Stimulated activated effector memory CD8-positive, alpha-beta T cell treated with anti-CD3 and anti-CD28 coated beads, Interleukin-12 subunit alpha, Interleukin-12 subunit beta, amount 100 ng/mL, for 72 hours (primary cell): ENCODE results near the gene USP28.
"Not testable (repeated sequence)": the region's sequence is repeated elsewhere in the genome, so short reads cannot be mapped to it uniquely, and the experiment has no call there.

Source experiments
- ATAC-seq: fragments of 150-1000 bp; cut with Tn5 transposase; 2 replicates; pipeline ENCODE4 v1.10.0; 2021
- DNase-seq, 2 donors: peaks; one replicate each; pipeline ENCODE4 v3.0.0; 2021 to 2022; ENCODE audit warnings: low spot score in 2 of 2
- H3K27ac Mint-ChIP-seq: one replicate; pipeline ENCODE4 v1.8.0; 2022; ENCODE audit warnings: mild to moderate bottlenecking, mixed read lengths
- H3K36me3 Mint-ChIP-seq: one replicate; pipeline ENCODE4 v1.8.0; 2022; ENCODE audit warnings: mild to moderate bottlenecking, mixed read lengths
- H3K4me1 Mint-ChIP-seq: one replicate; pipeline ENCODE4 v1.8.0; 2022; ENCODE audit warnings: mixed read lengths
- H3K4me3 Mint-ChIP-seq: one replicate; pipeline ENCODE4 v1.8.0; 2022; ENCODE audit warnings: mild to moderate bottlenecking, mixed read lengths
- H3K9me3 Mint-ChIP-seq: one replicate; pipeline ENCODE4 v1.8.0; 2022; ENCODE audit warnings: mixed read lengths

The USP28 gene, protein sequence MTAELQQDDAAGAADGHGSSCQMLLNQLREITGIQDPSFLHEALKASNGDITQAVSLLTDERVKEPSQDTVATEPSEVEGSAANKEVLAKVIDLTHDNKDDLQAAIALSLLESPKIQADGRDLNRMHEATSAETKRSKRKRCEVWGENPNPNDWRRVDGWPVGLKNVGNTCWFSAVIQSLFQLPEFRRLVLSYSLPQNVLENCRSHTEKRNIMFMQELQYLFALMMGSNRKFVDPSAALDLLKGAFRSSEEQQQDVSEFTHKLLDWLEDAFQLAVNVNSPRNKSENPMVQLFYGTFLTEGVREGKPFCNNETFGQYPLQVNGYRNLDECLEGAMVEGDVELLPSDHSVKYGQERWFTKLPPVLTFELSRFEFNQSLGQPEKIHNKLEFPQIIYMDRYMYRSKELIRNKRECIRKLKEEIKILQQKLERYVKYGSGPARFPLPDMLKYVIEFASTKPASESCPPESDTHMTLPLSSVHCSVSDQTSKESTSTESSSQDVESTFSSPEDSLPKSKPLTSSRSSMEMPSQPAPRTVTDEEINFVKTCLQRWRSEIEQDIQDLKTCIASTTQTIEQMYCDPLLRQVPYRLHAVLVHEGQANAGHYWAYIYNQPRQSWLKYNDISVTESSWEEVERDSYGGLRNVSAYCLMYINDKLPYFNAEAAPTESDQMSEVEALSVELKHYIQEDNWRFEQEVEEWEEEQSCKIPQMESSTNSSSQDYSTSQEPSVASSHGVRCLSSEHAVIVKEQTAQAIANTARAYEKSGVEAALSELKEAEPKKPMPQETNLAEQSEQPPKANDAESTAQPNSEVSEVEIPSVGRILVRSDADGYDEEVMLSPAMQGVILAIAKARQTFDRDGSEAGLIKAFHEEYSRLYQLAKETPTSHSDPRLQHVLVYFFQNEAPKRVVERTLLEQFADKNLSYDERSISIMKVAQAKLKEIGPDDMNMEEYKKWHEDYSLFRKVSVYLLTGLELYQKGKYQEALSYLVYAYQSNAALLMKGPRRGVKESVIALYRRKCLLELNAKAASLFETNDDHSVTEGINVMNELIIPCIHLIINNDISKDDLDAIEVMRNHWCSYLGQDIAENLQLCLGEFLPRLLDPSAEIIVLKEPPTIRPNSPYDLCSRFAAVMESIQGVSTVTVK

DNA sequence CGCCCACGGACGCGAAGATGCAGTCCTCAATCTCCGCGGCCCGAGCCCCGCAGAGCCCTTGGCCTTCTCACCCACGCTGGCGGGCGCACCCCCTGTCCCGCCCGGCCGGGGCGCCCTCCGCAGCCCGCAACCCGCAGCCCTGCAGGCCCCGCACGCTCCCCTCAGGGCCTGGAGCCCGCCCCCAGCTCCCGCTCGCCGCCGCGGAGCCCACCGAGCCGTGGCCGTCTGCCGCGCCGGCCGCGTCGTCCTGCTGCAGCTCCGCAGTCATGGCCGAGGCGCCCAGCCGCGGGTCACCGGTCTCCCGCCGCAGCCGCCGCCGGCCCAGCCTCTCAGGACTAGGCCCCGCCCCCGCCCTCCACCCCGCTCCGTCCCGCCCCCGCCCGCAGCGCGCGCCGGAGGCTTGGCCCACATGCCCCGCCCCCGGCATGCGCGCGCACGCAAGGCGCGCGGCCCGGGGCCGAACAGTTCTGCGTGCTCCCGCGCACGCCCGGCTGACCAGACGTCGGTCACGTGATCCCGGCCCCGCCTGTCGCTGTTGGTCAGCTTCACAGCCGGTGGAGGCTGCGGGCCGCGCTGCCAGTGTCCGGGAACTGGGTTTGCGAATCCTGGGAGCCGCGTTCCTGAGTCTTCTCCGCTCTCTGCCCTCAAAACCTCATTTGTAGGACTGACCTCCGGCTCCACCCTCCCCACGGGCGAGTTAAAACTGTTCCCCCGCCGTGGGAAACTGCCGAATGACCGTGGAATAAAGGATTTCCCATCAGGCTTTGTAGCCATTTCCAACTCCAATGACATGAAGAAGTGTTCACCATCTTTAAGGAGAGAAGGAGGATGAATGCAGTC lies at the start of gene USP28:
USP28 (minus strand) TSS at position 339 of the 840 bp plus-strand sequence; CDS start at position 268, 71 bp downstream.
- peaks cover 47% of the 10 kb centered on the region for H3K36me3 Mint-ChIP-seq
- peak; percentile 87 for ATAC-seq
- H3K4me3 Mint-ChIP-seq = peak within 1 kb of the TSS; percentile 86
- no peaks in the 10 kb centered on the region for H3K9me3 Mint-ChIP-seq
- peak within 1 kb of the TSS; percentile 94 for H3K27ac Mint-ChIP-seq
- DNase-seq = peak; percentile 88 to 94
- H3K4me1 Mint-ChIP-seq = peaks cover 56% of the 10 kb centered on the region

DNA sequence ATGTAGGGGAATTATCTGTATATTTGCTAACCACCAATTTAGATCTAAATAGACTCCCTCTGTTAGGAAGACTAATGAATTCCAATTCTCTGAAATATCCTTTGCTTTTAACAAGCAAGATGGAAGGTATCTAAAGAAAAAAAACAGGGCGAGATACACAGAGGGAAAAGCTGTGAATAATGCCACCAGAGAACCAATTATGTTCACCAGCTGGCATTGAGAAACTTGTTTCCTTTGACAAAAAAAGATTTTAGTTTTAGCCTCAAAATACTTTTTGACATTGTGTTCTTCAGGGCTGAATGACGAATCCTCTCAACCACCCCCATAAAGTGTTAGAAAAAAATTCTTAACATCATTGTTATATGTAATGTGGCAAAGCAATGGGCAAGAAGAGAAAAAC lies 48.2 kb upstream of the USP28 start:
- DNase-seq (no peak), ATAC-seq (no peak)
- no peaks in the 10 kb centered on the region for H3K36me3 Mint-ChIP-seq
- no peaks in the 10 kb centered on the region for H3K9me3 Mint-ChIP-seq
- no peaks in the 10 kb centered on the region for H3K4me1 Mint-ChIP-seq
- no peak overlapping the region for H3K4me3 Mint-ChIP-seq
- no peak overlapping the region for H3K27ac Mint-ChIP-seq

DNA sequence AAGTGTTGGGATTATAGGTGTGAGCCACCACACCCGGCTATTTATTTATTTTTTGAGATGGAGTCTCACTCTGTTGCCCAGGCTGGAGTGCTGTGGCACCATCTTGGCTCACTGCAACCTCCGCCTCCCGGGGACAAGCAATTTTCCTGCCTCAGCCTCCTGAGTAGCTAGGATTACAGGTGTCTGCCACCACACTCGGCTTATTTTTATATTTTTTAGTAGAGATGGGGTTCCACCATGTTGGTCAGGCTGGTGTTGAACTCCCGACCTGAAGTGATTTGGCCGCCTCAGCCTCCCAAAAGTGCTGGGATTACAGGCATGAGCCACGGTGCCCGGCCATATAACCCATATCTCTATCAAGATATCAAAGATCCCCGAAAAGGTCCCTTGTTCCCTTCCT lies 36.1 kb upstream of the USP28 start:
- not testable (repeated sequence) for H3K27ac Mint-ChIP-seq, DNase-seq, H3K4me3 Mint-ChIP-seq, H3K9me3 Mint-ChIP-seq, H3K36me3 Mint-ChIP-seq, ATAC-seq
- peaks cover 11% of the 10 kb centered on the region for H3K4me1 Mint-ChIP-seq

DNA sequence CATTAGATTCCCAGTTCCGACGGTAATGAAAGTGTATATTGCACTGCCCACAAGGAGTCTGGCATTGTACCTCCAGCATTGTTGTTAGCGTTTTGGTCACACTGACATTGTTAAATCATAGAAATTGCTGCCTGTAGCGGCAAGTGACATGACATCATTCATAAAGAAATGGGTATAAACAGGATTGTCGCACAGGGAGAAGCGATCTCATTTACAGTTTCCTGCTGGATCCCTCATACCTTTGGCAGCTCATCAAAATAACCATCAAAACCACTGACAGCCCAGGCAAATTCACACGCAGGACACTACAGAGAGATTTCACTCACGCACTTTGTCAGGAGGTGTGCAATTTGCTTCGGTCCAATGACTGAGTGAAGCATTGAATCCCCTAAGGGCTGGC lies 32.7 kb upstream of the USP28 start:
- DNase-seq = no peak
- Mint-ChIP-seq H3K27ac (no peak overlapping the region), H3K4me1 (peaks cover 11% of the 10 kb centered on the region), H3K4me3 (no peak overlapping the region), H3K9me3 (no peaks in the 10 kb centered on the region), H3K36me3 (no peaks in the 10 kb centered on the region)
- no peak for ATAC-seq

DNA sequence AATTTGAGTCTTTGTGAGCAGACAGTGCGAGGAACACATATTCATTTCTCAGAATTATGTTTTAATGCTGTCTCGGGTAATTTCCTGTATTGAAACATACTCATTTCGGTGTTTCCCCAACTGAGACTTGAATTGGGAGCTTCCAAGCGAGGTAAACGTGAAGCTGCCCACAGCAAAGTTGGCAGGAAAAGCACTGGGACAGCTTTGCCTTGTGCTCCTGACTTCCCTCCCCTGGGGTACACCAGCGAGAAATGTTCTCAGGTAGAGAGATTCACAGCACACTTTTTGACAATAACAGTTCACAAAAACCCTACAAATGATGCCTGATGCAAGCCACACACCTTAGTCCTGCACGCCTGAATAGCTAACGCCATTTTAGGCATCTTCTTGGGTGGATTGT lies 32.3 kb upstream of the USP28 start:
- no peak for DNase-seq
- Mint-ChIP-seq H3K9me3 (no peaks in the 10 kb centered on the region), H3K4me1 (peaks cover 11% of the 10 kb centered on the region), H3K36me3 (no peaks in the 10 kb centered on the region), H3K4me3 (no peak overlapping the region), H3K27ac (no peak overlapping the region)
- ATAC-seq = peak; percentile 37

DNA sequence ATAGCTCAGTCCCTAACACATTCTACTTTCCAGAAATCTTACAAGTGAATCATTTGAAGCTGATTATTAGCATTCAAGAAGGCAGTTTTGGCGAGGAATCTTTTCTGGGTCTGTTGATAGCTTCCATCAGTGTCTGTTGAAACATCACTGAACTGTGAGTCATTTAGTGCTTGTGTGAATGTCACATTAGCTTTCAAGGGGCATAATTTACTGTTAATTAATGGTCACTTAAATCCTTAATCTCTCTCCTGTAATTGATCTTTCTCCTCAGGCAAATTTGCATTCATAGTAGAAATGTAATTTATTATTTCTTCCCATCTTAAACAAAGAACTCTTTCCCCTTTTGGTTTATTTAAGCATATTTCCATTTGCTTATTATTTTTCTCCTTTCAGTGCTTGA lies 31.8 kb upstream of the USP28 start:
- DNase-seq (no peak), ATAC-seq (no peak)
- H3K4me1 Mint-ChIP-seq = peaks cover 11% of the 10 kb centered on the region
- H3K9me3 Mint-ChIP-seq = no peaks in the 10 kb centered on the region
- no peaks in the 10 kb centered on the region for H3K36me3 Mint-ChIP-seq
- H3K4me3 Mint-ChIP-seq = no peak overlapping the region
- no peak overlapping the region for H3K27ac Mint-ChIP-seq

DNA sequence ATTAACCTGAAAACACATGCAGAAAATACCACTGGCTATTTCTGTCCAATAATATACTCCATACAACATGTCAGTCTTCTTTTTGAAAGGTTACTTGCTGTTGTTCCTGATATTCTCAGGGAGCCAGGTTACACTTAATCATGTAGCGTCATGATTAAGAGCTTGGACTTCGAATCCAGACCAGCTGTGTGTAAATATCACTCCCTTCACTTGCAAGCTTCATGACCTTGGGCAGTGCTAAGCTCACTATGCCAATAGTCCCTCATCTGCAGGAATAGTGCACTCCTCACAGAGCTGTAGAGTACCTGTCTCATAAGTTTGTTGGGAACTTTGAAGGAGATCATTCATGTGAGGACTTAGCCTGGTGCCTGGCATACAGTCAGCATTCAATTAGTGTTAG lies 31.1 kb upstream of the USP28 start:
- Mint-ChIP-seq H3K4me1 (peaks cover 11% of the 10 kb centered on the region), H3K27ac (no peak overlapping the region), H3K9me3 (no peaks in the 10 kb centered on the region), H3K36me3 (no peaks in the 10 kb centered on the region), H3K4me3 (no peak overlapping the region)
- DNase-seq (no peak), ATAC-seq (no peak)

DNA sequence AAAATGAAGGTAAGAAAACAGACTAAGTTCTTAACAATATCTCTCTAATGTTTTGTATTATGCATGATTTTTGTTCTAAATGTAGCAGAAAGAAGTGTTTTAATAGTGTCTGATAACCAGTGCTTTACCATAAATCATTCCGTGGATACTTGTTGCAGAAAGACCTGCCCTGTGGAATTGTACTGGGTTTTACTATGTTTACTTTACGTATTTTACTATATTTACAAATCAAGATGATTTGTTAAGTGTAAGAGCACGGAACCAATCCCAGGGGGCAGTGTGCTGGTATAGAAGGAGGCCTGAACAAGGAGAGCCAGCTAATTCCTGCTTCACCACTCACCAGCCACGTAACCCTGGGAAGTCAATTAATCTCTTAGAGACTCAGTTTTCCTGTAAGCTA lies 30.7 kb upstream of the USP28 start:
- ATAC-seq = no peak
- H3K27ac Mint-ChIP-seq = no peak overlapping the region

DNA sequence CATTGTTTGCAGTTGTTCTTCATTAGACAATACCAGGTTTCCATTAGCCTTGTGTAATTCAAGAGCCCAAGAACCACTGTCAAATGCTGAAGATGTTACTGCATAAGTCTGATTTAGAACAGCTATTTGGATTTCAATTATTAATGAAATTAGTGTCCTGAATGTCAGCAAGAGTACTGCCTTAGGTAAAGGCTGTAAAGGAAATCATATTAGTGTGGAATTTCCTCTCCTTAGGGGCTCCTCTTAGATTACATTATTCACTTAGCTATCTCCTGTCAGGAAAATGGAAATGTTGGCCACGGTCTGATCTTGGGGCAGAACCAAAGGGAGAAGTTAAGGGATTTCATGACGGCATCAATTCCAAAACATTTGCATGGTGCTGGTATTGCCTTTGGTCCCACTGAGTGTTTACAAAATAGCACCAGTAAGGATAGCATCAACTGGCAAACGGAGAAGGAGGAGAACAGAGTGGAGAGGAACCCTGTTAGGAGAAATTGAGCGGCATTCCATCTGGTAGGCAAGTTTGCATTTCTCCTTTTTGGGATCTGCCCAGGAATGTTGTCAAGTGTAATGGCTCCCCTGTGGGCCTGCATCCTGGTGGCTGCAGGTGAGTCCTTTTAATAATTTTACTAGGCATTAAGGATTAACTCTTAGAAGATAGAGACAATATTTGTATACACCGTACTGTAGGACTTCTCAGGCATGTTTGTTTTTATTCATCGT lies 29.2 kb upstream of the USP28 start, which contains the start of gene HTR3B:
HTR3B (plus strand) TSS at position 418 of the 723 bp plus-strand sequence; CDS start at position 556, 138 bp downstream.
- H3K27ac Mint-ChIP-seq = no peak within 1 kb of the TSS
- no peaks in the 10 kb centered on the region for H3K36me3 Mint-ChIP-seq
- no peak within 1 kb of the TSS for H3K4me3 Mint-ChIP-seq
- H3K9me3 Mint-ChIP-seq = no peaks in the 10 kb centered on the region
- DNase-seq (no peak), ATAC-seq (no peak)
- peaks cover 11% of the 10 kb centered on the region for H3K4me1 Mint-ChIP-seq

More for the DNA sequence above, 30.7 kb upstream of the USP28 start:
- H3K9me3 Mint-ChIP-seq = no peaks in the 10 kb centered on the region
- no peak for DNase-seq
- peaks cover 11% of the 10 kb centered on the region for H3K4me1 Mint-ChIP-seq
- no peaks in the 10 kb centered on the region for H3K36me3 Mint-ChIP-seq
- no peak overlapping the region for H3K4me3 Mint-ChIP-seq

DNA sequence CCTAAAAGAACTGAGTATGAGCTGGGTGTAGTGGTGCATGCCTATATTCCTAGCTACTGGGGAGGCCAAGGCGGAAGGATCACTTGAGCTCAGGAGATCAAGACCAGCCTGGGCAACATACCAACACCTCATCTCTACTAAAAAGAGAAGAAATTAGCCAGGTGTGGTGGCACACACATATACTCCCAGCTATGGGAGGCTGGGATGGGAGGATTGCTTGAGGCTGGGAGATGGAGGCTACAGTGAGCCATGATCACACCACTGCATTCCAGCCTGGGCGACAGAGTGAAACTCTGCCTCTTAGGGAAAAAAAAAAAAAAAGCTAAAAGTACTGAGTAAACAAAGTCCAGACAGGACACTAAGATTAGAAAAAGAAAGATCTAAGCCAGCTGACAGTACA lies 25.8 kb upstream of the USP28 start:
- ATAC-seq = no peak
- Mint-ChIP-seq H3K36me3 (no peaks in the 10 kb centered on the region), H3K4me1 (no peaks in the 10 kb centered on the region)

DNA sequence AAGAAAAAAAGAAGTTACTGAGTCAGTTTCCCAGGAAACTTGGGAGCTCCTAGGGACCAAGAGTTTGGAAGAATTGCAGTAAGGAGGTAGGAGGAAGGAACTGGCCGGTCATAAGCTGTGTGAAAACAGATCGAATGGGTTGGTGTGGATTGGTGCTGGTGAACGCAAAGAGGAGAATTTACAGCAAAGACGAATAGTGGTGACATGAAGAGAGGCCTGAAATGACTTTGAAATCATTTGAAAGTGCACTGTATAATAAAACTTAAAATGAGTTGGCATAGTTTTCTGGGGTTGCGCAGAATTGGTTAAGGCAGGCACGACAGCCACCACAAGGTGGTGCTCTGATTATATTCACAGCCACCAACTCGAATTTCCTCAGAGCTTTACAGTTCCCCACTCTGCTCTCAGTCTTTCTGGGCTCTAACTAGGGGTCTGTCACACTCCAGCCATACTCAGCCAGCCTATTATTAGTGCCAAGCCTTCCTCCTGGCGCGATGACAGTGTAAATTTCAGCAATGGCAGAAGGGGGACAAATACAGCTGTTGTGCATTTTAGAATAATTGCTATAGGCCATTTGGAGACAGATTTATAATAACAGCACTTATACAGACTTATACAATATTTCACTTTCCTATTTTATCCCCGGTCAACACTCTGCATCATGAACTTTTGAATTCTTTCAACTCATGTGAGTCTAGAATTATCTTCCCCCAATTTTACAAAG lies 20.9 kb upstream of the USP28 start:
- H3K4me3 Mint-ChIP-seq = no peak overlapping the region
- ATAC-seq = peak; percentile 76
- no peaks in the 10 kb centered on the region for H3K36me3 Mint-ChIP-seq
- DNase-seq = peak; percentile 10 to 56
- H3K9me3 Mint-ChIP-seq = no peaks in the 10 kb centered on the region
- no peaks in the 10 kb centered on the region for H3K4me1 Mint-ChIP-seq
- no peak overlapping the region for H3K27ac Mint-ChIP-seq

More for the DNA sequence above, 25.8 kb upstream of the USP28 start:
- Mint-ChIP-seq H3K9me3 (no peaks in the 10 kb centered on the region), H3K4me3 (no peak overlapping the region), H3K27ac (no peak overlapping the region)
- DNase-seq = no peak

DNA sequence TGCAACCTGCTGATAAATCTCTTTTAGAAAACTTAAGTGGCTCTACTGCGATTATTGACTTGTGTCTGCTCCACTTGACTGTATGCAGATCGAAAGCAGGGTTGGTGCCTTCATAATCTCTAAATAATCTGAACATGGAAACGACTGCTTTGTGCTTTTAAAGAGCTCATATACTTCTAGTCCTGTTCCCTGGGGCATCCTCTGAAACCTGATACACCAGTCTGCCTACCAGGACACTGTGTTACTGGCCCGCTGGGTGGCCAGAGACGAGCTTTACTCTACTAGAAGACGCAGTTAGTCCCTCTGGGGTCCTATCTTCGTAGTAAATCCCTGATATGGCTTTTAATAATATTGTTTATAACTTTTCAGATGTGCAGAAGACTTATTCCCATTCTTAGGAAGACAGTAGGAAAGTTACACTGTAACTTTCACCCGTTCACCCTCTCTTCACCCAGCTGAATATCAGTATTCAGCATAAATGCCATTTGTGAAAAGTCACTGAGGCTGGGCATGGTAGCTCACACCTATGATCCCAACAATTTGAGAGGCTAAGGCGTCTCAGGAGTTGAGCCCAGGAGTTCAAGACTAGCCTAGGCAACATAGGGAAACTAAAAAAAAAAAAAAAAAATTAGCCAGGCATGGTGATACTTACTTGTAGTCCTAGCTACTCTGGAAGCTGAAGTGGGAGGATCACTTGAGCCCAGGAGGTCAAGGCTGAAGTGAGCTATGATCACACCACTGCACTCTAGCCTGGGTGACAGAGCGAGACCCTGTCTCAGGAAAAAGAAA lies 20.2 kb upstream of the USP28 start:
- H3K27ac Mint-ChIP-seq = no peak overlapping the region
- no peak overlapping the region for H3K4me3 Mint-ChIP-seq
- H3K9me3 Mint-ChIP-seq = no peaks in the 10 kb centered on the region
- DNase-seq (no peak), ATAC-seq (no peak)
- H3K36me3 Mint-ChIP-seq = no peaks in the 10 kb centered on the region
- no peaks in the 10 kb centered on the region for H3K4me1 Mint-ChIP-seq

DNA sequence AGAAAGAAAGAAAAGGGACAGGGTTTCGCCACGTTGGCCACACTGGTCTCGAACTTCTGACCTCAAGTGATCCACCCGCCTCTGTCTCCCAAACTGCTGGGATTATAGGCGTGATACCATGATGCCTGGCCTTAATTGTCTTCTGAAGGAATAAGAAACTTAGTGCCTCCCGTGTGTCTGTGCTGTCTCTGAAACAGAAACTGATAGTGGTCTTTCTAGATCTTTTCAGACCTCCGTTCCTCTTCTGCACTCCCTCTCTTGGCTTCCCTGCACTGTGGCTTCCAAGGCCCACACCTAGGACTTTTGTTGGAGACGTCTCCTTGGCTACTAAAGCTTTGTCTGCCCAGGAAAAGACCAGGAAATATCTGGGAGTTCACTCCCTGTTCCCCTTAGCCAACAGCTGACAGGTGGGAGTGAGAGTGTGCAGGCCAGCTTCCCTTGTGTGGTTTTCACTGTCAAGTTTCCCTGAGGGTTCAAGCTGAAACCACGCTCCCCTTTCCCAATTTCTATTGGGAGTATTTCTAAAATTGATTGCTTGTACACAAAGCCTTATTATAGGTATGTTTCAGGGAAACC lies 19.1 kb upstream of the USP28 start:
- H3K4me3 Mint-ChIP-seq = no peak overlapping the region
- no peaks in the 10 kb centered on the region for H3K4me1 Mint-ChIP-seq
- ATAC-seq (no peak), DNase-seq (no peak)
- peak overlapping the region; percentile 60 for H3K27ac Mint-ChIP-seq
- no peaks in the 10 kb centered on the region for H3K9me3 Mint-ChIP-seq
- no peaks in the 10 kb centered on the region for H3K36me3 Mint-ChIP-seq
